NAMALWA (cell line): ENCODE measurements around the gene SPEM2.
"Not testable (repeated sequence)": the region's sequence is repeated elsewhere in the genome, so short reads cannot be mapped to it uniquely, and the experiment has no call there.

Experiments used
- DNase-seq: peaks from one replicate; pipeline ENCODE4 v3.0.0-alpha.2; 2015; ENCODE audit warnings: low spot score

SPEM2 gene

GRCh38 chr17:7474767-7475166, 49.4 kb downstream of the SPEM2 start:
- not testable (repeated sequence) for DNase-seq

GRCh38 chr17:7475764-7476422, 50.5 kb downstream of the SPEM2 start:
- no peak for DNase-seq

- DNase-seq = no peak
Measured at GRCh38 chr17:7476494-7476893, 51.1 kb downstream of the SPEM2 start.

GRCh38 chr17:7476951-7477350, 51.5 kb downstream of the SPEM2 start:
- DNase-seq = no peak
